Stomach (tissue), 4 donors: ENCODE measurements around the gene ITGA1.

ENCODE experiments used
- POLR2A ChIP-seq, 4 donors: fragments of 450-650 bp; IDR thresholded peaks; one replicate each; pipeline ENCODE4 v1.6.1; 2016; ENCODE audit warnings: antibody characterized with exemption in 4 of 4, control low read depth in 2 of 4, mild to moderate bottlenecking in 1 of 4, moderate library complexity in 1 of 4
- POLR2AphosphoS5 ChIP-seq, 3 donors: sonication (generic); formaldehyde crosslinking; IDR thresholded peaks; one replicate each; pipeline ENCODE4 v1.6.1; 2016; ENCODE audit warnings: antibody characterized with exemption in 3 of 3
- TF ChIP-seq, protein P1 (sequence below), 7 experiments: fragments of 450-650 bp in 4 of 7; fragments of 200-600 bp in 3 of 7; sonication (generic) in 3 of 7; IDR thresholded peaks; one replicate each; pipeline ENCODE4 v1.5.1; 2016 to 2019; ENCODE audit warnings: antibody characterized with exemption in 7 of 7, control low read depth in 2 of 7, mild to moderate bottlenecking in 1 of 7

DNA sequence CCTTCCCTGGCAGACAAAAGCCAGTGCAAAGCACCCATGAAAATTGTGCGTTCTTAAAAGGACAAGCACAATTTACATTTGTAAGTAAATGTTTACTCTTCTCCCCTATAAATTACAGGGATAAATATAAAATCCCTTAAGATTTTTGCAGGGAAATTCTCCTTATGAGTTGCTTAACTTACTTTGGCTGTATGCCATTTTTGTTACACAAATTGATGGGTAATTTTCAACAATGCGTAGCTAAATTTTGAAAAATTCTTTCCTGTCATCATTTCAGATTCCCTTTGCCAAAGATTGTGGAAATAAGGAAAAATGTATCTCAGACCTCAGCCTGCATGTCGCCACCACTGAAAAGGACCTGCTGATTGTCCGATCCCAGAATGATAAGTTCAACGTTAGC lies 137.3 kb downstream of the ITGA1 start:
- no peak for TF ChIP-seq POLR2AphosphoS5 (IDR thresholded peaks at IDR 0.05)
- TF ChIP-seq, protein P1, sequence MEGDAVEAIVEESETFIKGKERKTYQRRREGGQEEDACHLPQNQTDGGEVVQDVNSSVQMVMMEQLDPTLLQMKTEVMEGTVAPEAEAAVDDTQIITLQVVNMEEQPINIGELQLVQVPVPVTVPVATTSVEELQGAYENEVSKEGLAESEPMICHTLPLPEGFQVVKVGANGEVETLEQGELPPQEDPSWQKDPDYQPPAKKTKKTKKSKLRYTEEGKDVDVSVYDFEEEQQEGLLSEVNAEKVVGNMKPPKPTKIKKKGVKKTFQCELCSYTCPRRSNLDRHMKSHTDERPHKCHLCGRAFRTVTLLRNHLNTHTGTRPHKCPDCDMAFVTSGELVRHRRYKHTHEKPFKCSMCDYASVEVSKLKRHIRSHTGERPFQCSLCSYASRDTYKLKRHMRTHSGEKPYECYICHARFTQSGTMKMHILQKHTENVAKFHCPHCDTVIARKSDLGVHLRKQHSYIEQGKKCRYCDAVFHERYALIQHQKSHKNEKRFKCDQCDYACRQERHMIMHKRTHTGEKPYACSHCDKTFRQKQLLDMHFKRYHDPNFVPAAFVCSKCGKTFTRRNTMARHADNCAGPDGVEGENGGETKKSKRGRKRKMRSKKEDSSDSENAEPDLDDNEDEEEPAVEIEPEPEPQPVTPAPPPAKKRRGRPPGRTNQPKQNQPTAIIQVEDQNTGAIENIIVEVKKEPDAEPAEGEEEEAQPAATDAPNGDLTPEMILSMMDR (IDR thresholded peaks at IDR 0.05) = no peak
- no peak for TF ChIP-seq POLR2A (IDR thresholded peaks at IDR 0.05)
